Right cardiac atrium (tissue), 5 donors: ENCODE measurements around the gene UBE2R2. TPM values are rescaled to one million over a fixed set of nuclear protein-coding genes. Genes with fewer than 3 reads are reported as not detected.

Source experiments
- ATAC-seq, 2 donors: fragments of 200-7000 bp; cut with Tn5 transposase; one replicate each; pipeline versions ENCODE4 v1.8.0 to v1.9.1; 2020; ENCODE audit warnings: moderate library complexity in 2 of 2, mild to moderate bottlenecking in 1 of 2
- DNase-seq, 3 donors: peaks; one replicate each; pipeline ENCODE4 v3.0.0-alpha.2; 2020
- H3K27ac ChIP-seq: one replicate; pipeline ENCODE4 v1.5.1; 2013; ENCODE audit warnings: mild to moderate bottlenecking, low read length, control low read depth, moderate library complexity
- H3K27me3 ChIP-seq: one replicate; pipeline ENCODE4 v1.6.1; 2013; ENCODE audit not compliant: control insufficient read depth, insufficient read depth
- H3K4me1 ChIP-seq: one replicate; pipeline ENCODE4 v1.6.1; 2013; ENCODE audit warnings: low read length; ENCODE audit not compliant: control insufficient read depth, insufficient read depth
- H3K4me3 ChIP-seq: one replicate; pipeline ENCODE4 v1.5.1; 2013; ENCODE audit warnings: low read length, control low read depth
- H3K9me3 ChIP-seq: one replicate; pipeline ENCODE4 v1.6.1; 2013; ENCODE audit warnings: low read length; ENCODE audit not compliant: control insufficient read depth
- WGBS: extraction: QIAGEN DNeasy Blood & Tissue Kit; methylation state at CpG from one replicate; pipeline ENCODE4 v1.1.7; 2013; 5-methylcytosine and 5-hydroxymethylcytosine counted together
- intact Hi-C, 4 donors: fragments of 100-400 bp; cut with DNase I; formaldehyde crosslinking; loops; one replicate each; pipeline versions ENCODE4 v1.11.0 to v1.14.0; 2022 to 2023
- polyA plus RNA-seq: library from polyadenylated mRNA; stranded (reverse); fragments of 200-250 nt; gene quantifications from one replicate; pipeline ENCODE4 v1.2.3, GENCODE V29; 2013
- total RNA-seq, 4 donors: library from RNA; stranded (reverse); fragmentation: NEBNext Ultra II Directional; extraction: Animal tissue kit (Norgen Biotek cat#: 25700); gene quantifications; one replicate each; pipeline ENCODE4 v1.2.1, GENCODE V29; 2021
- donor health status: healthy with polysubstance abuse.
- donor health status: DM: no; HTN: yes; CAD: no.
- donor health status: DM: no; HTN: no; CAD: no.
- donor health status: DM: no; HTN: yes; CAD: no; lungs with severe emphysema.
- donor health status: DM: yes; HTN: yes; CAD: no.

The UBE2R2 gene
- total and polyA plus RNA-seq, 5 donors: 23.9 to 43.8 (median 37.0) TPM

- no peaks in the 10 kb centered on the region for H3K4me1 ChIP-seq
- H3K4me3 ChIP-seq: no peak overlapping the region
- ATAC-seq (no peak), DNase-seq (no peak)
- intact Hi-C loops: no loop called here
- H3K9me3 ChIP-seq: no peaks in the 10 kb centered on the region
- WGBS: 84% methylated on average over 6 of the region's 6 CpGs
- H3K27ac ChIP-seq: no peak overlapping the region
- no peaks in the 10 kb centered on the region for H3K27me3 ChIP-seq
Observed at GRCh38 chr9:33919276-33919897, 102.4 kb downstream of the UBE2R2 start.

GRCh38 chr9:33921967-33922895, 105.3 kb downstream of the UBE2R2 start:
- Histone ChIP-seq H3K27me3 (no peaks in the 10 kb centered on the region), H3K4me3 (no peak overlapping the region), H3K9me3 (no peaks in the 10 kb centered on the region), H3K27ac (no peak overlapping the region), H3K4me1 (no peaks in the 10 kb centered on the region)
- peak in 1 of 2 donors; percentile 21 for ATAC-seq
- 84% methylated on average over 14 of the region's 14 CpGs for WGBS
- intact Hi-C loops: loop anchor here in 1 of 4 donors (10.0 kb wide), 1 partner anchor 333 kb away; no protein-coding TSS in a partner anchor
- no peak for DNase-seq

- no peak for DNase-seq
- Histone ChIP-seq H3K9me3 (no peaks in the 10 kb centered on the region), H3K27ac (no peak overlapping the region), H3K4me1 (no peaks in the 10 kb centered on the region), H3K27me3 (no peaks in the 10 kb centered on the region), H3K4me3 (no peak overlapping the region)
- no peak for ATAC-seq
- 89% methylated on average over 4 of the region's 4 CpGs for WGBS
- intact Hi-C loops: loop anchor here in 1 of 4 donors (10.0 kb wide), 1 partner anchor 332 kb away; no protein-coding TSS in a partner anchor
Observed at GRCh38 chr9:33923079-33923478, 106.1 kb downstream of the UBE2R2 start.

- no peak overlapping the region for H3K27ac ChIP-seq
- 83% methylated on average over 14 of the region's 14 CpGs for WGBS
- H3K4me3 ChIP-seq: no peak overlapping the region
- ATAC-seq (no peak), DNase-seq (no peak)
- no peaks in the 10 kb centered on the region for H3K4me1 ChIP-seq
- no peaks in the 10 kb centered on the region for H3K27me3 ChIP-seq
- intact Hi-C loops: loop anchor here in 1 of 4 donors (10.0 kb wide), 1 partner anchor 331 kb away; no protein-coding TSS in a partner anchor
- H3K9me3 ChIP-seq: no peaks in the 10 kb centered on the region
Observed at GRCh38 chr9:33923998-33924701, 107.2 kb downstream of the UBE2R2 start.

- intact Hi-C loops: loop anchor here in 1 of 4 donors (10.0 kb wide), 1 partner anchor 330 kb away; no protein-coding TSS in a partner anchor
- no peak overlapping the region for H3K4me3 ChIP-seq
- no peaks in the 10 kb centered on the region for H3K4me1 ChIP-seq
- 57% methylated on average over 17 of the region's 17 CpGs for WGBS
- ATAC-seq: peak; percentile 59
- no peak overlapping the region for H3K27ac ChIP-seq
- peak in 2 of 3 donors; percentile 37 to 75 for DNase-seq
- H3K27me3 ChIP-seq: no peaks in the 10 kb centered on the region
- no peaks in the 10 kb centered on the region for H3K9me3 ChIP-seq
Observed at GRCh38 chr9:33924978-33925797, 108.2 kb downstream of the UBE2R2 start.

- ATAC-seq: no peak
- DNase-seq: peak in 1 of 3 donors; percentile 60
- Histone ChIP-seq H3K4me3 (no peak overlapping the region), H3K27me3 (no peaks in the 10 kb centered on the region), H3K27ac (no peak overlapping the region), H3K4me1 (no peaks in the 10 kb centered on the region), H3K9me3 (no peaks in the 10 kb centered on the region)
- intact Hi-C loops: loop anchor here in 1 of 4 donors (10.0 kb wide), 1 partner anchor 328 kb away; no protein-coding TSS in a partner anchor
- WGBS: 91% methylated on average over 17 of the region's 17 CpGs
Observed at GRCh38 chr9:33926746-33927485, 110.0 kb downstream of the UBE2R2 start.

- Histone ChIP-seq H3K9me3 (no peaks in the 10 kb centered on the region), H3K27ac (no peak overlapping the region), H3K4me3 (no peak overlapping the region), H3K27me3 (no peaks in the 10 kb centered on the region), H3K4me1 (no peaks in the 10 kb centered on the region)
- DNase-seq: no peak
- ATAC-seq: no peak
- intact Hi-C loops: loop anchor here in 1 of 4 donors (10.0 kb wide), 1 partner anchor 327 kb away; no protein-coding TSS in a partner anchor
- 94% methylated on average over 15 of the region's 15 CpGs for WGBS
Observed at GRCh38 chr9:33927694-33928093, 110.7 kb downstream of the UBE2R2 start.

GRCh38 chr9:33931326-33931725, 114.4 kb downstream of the UBE2R2 start:
- ATAC-seq (no peak), DNase-seq (no peak)
- H3K27me3 ChIP-seq: no peaks in the 10 kb centered on the region
- H3K27ac ChIP-seq: no peak overlapping the region
- no peaks in the 10 kb centered on the region for H3K4me1 ChIP-seq
- no peaks in the 10 kb centered on the region for H3K9me3 ChIP-seq
- intact Hi-C loops: no loop called here
- no peak overlapping the region for H3K4me3 ChIP-seq
- WGBS: 82% methylated on average over 3 of the region's 3 CpGs

GRCh38 chr9:33932078-33932807, 115.3 kb downstream of the UBE2R2 start:
- no peak for DNase-seq
- H3K4me3 ChIP-seq: no peak overlapping the region
- WGBS: 87% methylated on average over 20 of the region's 20 CpGs
- H3K4me1 ChIP-seq: no peaks in the 10 kb centered on the region
- no peaks in the 10 kb centered on the region for H3K9me3 ChIP-seq
- no peak overlapping the region for H3K27ac ChIP-seq
- ATAC-seq: peak in 1 of 2 donors; percentile 19
- no peaks in the 10 kb centered on the region for H3K27me3 ChIP-seq
- intact Hi-C loops: no loop called here
